ENCODE measurements around the gene NINJ1. TPM values are rescaled to one million over a fixed set of nuclear protein-coding genes. Genes with fewer than 3 reads are reported as not detected.
"Not testable (repeated sequence)": the region's sequence is repeated elsewhere in the genome, so short reads cannot be mapped to it uniquely, and the experiment has no call there.

NINJ1 gene
- total and polyA plus RNA-seq, 7 donors = 28.9 to 116 (median 57.8) TPM

DNA sequence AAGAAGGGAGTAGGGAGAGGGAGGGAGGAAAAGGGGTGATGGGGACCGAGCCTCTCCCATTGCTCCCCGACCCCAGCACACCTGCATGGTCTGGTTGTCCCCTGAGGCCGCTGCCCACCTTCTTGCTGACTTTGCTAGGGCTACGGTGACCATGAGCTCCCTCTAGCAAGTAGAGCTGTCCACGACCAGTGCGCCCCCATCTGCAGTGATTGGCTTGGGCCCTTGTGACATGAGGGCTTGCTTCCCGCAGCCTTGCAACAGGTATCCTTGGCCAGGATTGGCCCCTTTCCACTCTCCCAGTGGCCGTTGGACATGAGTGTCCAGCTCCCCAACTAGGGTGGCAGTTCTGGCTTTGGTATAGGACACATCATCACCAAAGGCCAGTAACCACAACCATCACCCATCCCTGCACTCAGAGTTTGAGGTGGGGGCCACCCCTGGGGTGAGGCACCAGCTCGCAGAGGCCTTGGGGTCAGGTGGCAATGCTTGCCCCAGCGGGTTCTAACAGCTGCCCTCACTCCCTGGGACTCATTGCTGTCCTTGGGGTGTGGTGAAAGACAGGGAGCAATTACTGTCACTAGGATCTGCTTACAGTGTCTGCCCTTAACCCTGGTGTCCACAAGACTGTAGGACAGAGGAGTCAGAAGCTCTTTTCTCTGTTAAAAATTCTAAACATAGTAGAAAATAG, 17.2 kb upstream of the NINJ1 start:
- intact Hi-C loops (cut with DNase I) = loop anchor here (5.0 kb wide), 1 partner anchor 39 kb away; no protein-coding TSS in a partner anchor
- 84 to 93% methylated on average over 10 of the region's 10 CpGs for WGBS, 2 donors

DNA sequence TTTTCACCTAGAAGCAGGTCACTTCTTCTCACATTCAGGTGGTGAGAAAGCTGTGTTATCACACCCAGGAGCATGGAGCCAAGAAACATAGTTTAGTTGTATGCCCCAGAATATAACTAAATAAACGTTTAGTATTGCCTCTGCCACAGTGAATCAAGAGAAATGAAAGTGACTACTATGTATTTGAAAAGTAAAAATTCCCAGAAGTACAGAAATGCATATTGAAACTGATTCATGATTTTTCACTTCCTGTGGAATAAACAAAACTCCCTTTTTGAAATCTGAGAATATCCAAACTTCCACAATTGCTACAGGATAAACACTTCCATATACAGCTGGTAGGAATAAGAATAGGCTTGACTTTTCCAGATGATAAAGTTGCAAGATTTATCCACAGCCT, 15.3 kb upstream of the NINJ1 start:
- Histone ChIP-seq H3K9me3 (no peaks in the 10 kb centered on the region), H3K4me1 (peaks cover 0 to 4% (median 2%) of the 10 kb centered on the region in 4 donors), H3K27me3 (no peaks in the 10 kb centered on the region), H3K4me3 (no peak overlapping the region), H3K27ac (no peak overlapping the region), H3K36me3 (no peaks in the 10 kb centered on the region)
- no peak for DNase-seq
- intact Hi-C loops (cut with DNase I) = no loop called here
- WGBS, 2 donors = 27 to 33% methylated on average over 1 of the region's 1 CpG
- TF ChIP-seq EP300 (IDR thresholded peaks at IDR 0.05) = no peak
- no peak for TF ChIP-seq POLR2AphosphoS5 (IDR thresholded peaks at IDR 0.05)
- no peak for TF ChIP-seq POLR2A (IDR thresholded peaks at IDR 0.05)
- TF ChIP-seq, protein P1, sequence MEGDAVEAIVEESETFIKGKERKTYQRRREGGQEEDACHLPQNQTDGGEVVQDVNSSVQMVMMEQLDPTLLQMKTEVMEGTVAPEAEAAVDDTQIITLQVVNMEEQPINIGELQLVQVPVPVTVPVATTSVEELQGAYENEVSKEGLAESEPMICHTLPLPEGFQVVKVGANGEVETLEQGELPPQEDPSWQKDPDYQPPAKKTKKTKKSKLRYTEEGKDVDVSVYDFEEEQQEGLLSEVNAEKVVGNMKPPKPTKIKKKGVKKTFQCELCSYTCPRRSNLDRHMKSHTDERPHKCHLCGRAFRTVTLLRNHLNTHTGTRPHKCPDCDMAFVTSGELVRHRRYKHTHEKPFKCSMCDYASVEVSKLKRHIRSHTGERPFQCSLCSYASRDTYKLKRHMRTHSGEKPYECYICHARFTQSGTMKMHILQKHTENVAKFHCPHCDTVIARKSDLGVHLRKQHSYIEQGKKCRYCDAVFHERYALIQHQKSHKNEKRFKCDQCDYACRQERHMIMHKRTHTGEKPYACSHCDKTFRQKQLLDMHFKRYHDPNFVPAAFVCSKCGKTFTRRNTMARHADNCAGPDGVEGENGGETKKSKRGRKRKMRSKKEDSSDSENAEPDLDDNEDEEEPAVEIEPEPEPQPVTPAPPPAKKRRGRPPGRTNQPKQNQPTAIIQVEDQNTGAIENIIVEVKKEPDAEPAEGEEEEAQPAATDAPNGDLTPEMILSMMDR (IDR thresholded peaks at IDR 0.05) = no peak

More for the DNA sequence above, 17.2 kb upstream of the NINJ1 start:
- Histone ChIP-seq H3K4me1 (no peaks in the 10 kb centered on the region), H3K4me3 (no peak overlapping the region), H3K27me3 (no peaks in the 10 kb centered on the region), H3K36me3 (no peaks in the 10 kb centered on the region), H3K9me3 (no peaks in the 10 kb centered on the region), H3K27ac (no peak overlapping the region)
- TF ChIP-seq POLR2A (IDR thresholded peaks at IDR 0.05) = no peak
- TF ChIP-seq, protein P1 (IDR thresholded peaks at IDR 0.05) = no peak
- TF ChIP-seq POLR2AphosphoS5 (IDR thresholded peaks at IDR 0.05) = no peak
- no peak for TF ChIP-seq EP300 (IDR thresholded peaks at IDR 0.05)
- DNase-seq = no peak

DNA sequence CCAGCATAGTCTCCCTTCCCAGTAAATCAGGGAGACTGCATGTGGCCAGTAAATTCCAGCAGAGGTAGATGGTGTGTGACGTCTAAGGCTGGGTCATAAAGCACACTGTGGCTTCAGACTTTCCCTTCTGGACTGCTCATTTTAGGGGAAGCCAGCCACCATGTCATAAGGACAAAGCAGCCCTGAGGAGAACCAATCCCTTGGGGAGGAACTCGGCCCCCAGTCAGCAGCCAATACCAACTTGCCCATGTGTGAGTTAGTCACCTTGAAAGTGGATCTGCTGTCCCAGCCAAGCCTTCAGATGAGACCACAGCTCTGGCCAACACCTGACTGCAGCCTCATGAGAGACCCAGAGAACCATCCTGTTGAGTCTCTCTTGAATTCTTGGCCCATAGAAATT, 14.7 kb upstream of the NINJ1 start:
- 87 to 94% methylated on average over 2 of the region's 2 CpGs for WGBS, 2 donors
- H3K27me3 ChIP-seq = no peaks in the 10 kb centered on the region
- TF ChIP-seq, protein P1 (IDR thresholded peaks at IDR 0.05) = no peak
- TF ChIP-seq POLR2A (IDR thresholded peaks at IDR 0.05) = no peak
- TF ChIP-seq EP300 (IDR thresholded peaks at IDR 0.05) = no peak
- no peak for TF ChIP-seq POLR2AphosphoS5 (IDR thresholded peaks at IDR 0.05)
- no peaks in the 10 kb centered on the region for H3K9me3 ChIP-seq
- no peaks in the 10 kb centered on the region for H3K36me3 ChIP-seq
- peaks cover 0 to 10% (median 5%) of the 10 kb centered on the region in 4 donors for H3K4me1 ChIP-seq
- DNase-seq = no peak
- H3K27ac ChIP-seq = no peak overlapping the region
- no peak overlapping the region for H3K4me3 ChIP-seq
- intact Hi-C loops (cut with DNase I) = no loop called here

DNA sequence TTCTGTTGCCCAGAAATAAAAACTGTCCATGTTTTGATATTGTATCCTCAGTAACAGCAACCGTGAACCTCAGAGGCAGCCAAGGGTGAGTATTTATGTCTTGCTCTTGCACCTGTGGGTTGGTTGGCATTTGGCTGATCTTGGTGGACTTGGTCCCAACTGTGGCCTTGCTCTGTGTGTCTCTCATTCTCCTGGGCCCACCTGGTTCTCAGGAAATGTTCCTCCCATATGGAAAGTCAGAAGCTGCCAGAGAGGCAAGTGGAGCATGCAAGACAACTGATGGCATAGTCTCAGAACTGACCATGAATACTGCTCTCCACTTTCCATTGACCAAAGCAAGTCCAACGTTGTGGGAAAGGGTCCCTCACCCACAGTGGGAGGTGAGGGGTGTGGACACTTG, 13.6 kb upstream of the NINJ1 start:
- TF ChIP-seq, protein P1 (IDR thresholded peaks at IDR 0.05) = no peak
- no peak for TF ChIP-seq EP300 (IDR thresholded peaks at IDR 0.05)
- TF ChIP-seq POLR2A (IDR thresholded peaks at IDR 0.05) = no peak
- no peak for TF ChIP-seq POLR2AphosphoS5 (IDR thresholded peaks at IDR 0.05)
- no peak for DNase-seq
- no peaks in the 10 kb centered on the region for H3K27me3 ChIP-seq
- H3K4me1 ChIP-seq = peaks cover 0 to 11% (median 5%) of the 10 kb centered on the region in 4 donors
- no peaks in the 10 kb centered on the region for H3K36me3 ChIP-seq
- H3K4me3 ChIP-seq = no peak overlapping the region
- intact Hi-C loops (cut with DNase I) = no loop called here
- no peaks in the 10 kb centered on the region for H3K9me3 ChIP-seq
- 73 to 81% methylated on average over 2 of the region's 2 CpGs for WGBS, 2 donors
- no peak overlapping the region for H3K27ac ChIP-seq

DNA sequence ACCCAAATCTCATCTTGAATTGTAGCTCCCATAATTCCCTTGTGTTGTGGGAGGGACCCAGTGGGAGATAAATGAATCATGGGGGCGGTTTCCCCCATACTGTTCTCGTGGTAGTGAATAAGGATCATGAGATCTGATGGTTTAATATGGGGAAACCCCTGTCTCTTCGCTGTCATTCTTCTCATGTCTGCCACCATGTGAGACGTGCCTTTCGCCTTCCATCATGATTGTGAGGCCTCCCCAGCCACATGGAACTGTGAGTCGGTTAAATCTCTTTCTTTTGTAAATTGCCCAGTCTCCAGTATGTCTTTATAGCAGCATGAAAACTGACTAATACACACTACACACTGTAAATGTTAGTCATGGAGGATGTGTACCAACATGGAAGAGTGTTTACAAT, 12.6 kb upstream of the NINJ1 start:
- peaks cover 0 to 11% (median 5%) of the 10 kb centered on the region in 4 donors for H3K4me1 ChIP-seq
- H3K27me3 ChIP-seq; DNase-seq; H3K27ac ChIP-seq; H3K9me3 ChIP-seq; H3K36me3 ChIP-seq; intact Hi-C loops (cut with DNase I); H3K4me3 ChIP-seq: not testable (repeated sequence)
- 81 to 88% methylated on average over 6 of the region's 6 CpGs for WGBS, 2 donors
